K562 (cell line): ENCODE results near the gene PYGM. TPM values are rescaled to one million over a fixed set of nuclear protein-coding genes. Genes with fewer than 3 reads are reported as not detected.
A peak's percentile ranks its signal among the peaks of the same experiment; 100 is the strongest.

Experiments used
- ARHGAP35 ChIP-seq: fragments of 450-650 bp; IDR thresholded peaks from 2 replicates; pipeline ENCODE4 v1.6.1; 2018; ENCODE audit not compliant: partially characterized antibody
- CC2D1A ChIP-seq: fragments of 450-650 bp; IDR thresholded peaks from 2 replicates; pipeline ENCODE4 v1.6.1; 2017; ENCODE audit warnings: mild to moderate bottlenecking
- CCAR2 ChIP-seq: fragments of 200-400 bp; formaldehyde crosslinking; IDR thresholded peaks from 2 replicates; pipeline ENCODE4 v1.6.1; 2017; ENCODE audit warnings: mild to moderate bottlenecking, low read depth, low read length
- CREM ChIP-seq: IDR thresholded peaks from 2 replicates; pipeline ENCODE4 v1.6.1; 2014; ENCODE audit warnings: antibody characterized with exemption, low read depth
- FOXJ3 ChIP-seq: sonication (generic); formaldehyde crosslinking; IDR thresholded peaks from 2 replicates; pipeline ENCODE4 v1.4.0; 2020; ENCODE audit warnings: mild to moderate bottlenecking, missing genetic modification reagents
- FOXP1 ChIP-seq: sonication (generic); formaldehyde crosslinking; IDR thresholded peaks from 2 replicates; pipeline ENCODE4 v1.8.0; 2022; ENCODE audit warnings: mild to moderate bottlenecking, missing genetic modification reagents
- HDAC8 ChIP-seq: fragments of 450-650 bp; IDR thresholded peaks from 2 replicates; pipeline ENCODE4 v1.6.1; 2016; ENCODE audit warnings: mild to moderate bottlenecking, missing genetic modification characterization, moderate library complexity, missing compliant biosample characterization
- HIVEP1 ChIP-seq: fragments of 250-450 bp; sonication (Bioruptor Pico); IDR thresholded peaks from 2 replicates; pipeline ENCODE4 v1.4.0; 2020; ENCODE audit warnings: mild to moderate bottlenecking
- HOXB6 ChIP-seq: fragments of 250-450 bp; sonication (Bioruptor Pico); IDR thresholded peaks from 2 replicates; pipeline ENCODE4 v1.5.1; 2022; ENCODE audit warnings: mild to moderate bottlenecking, borderline replicate concordance
- JUND ChIP-seq, 2 experiments: IDR thresholded peaks; 2 replicates in 1 of 2; 3 replicates in 1 of 2; pipeline ENCODE4 v1.6.1; 2011; ENCODE audit warnings: borderline replicate concordance in 2 of 2, low read depth in 2 of 2, low read length in 2 of 2, improper control_type of control experiment in 1 of 2, missing biosample characterization in 1 of 2, missing genetic modification characterization in 1 of 2, missing genetic modification reagents in 1 of 2
- KLF13 ChIP-seq: fragments of 450-650 bp; IDR thresholded peaks from 2 replicates; pipeline ENCODE4 v1.6.1; 2016; ENCODE audit warnings: missing genetic modification characterization, low read depth, mild to moderate bottlenecking, missing compliant biosample characterization, moderate library complexity, borderline replicate concordance
- POLR2G ChIP-seq: fragments of 200-400 bp; formaldehyde crosslinking; IDR thresholded peaks from 2 replicates; pipeline ENCODE4 v1.6.1; 2017; ENCODE audit warnings: low read depth, mild to moderate bottlenecking, antibody characterized with exemption, low read length, moderate library complexity
- PYGO2 ChIP-seq: fragments of 450-650 bp; IDR thresholded peaks from 2 replicates; pipeline ENCODE4 v1.6.1; 2016; ENCODE audit warnings: mild to moderate bottlenecking, missing genetic modification characterization, moderate library complexity, missing compliant biosample characterization
- SAFB ChIP-seq: fragments of 200-400 bp; formaldehyde crosslinking; IDR thresholded peaks from 2 replicates; pipeline ENCODE4 v1.6.1; 2017; ENCODE audit warnings: low read depth, low read length, borderline replicate concordance
- SAP30 ChIP-seq: fragments of 200-600 bp; sonication (generic); IDR thresholded peaks from 2 replicates; pipeline ENCODE4 v1.6.1; 2012; ENCODE audit warnings: borderline replicate concordance, low read depth, mild to moderate bottlenecking, moderate library complexity, low read length, control low read depth, inconsistent platforms; ENCODE audit not compliant: insufficient read depth, poor library complexity, severe bottlenecking
- ZNF134 ChIP-seq: fragments of 250-450 bp; sonication (Bioruptor Pico); conservative IDR thresholded peaks from 2 replicates; pipeline ENCODE4 v1.4.0; 2020
- polyA plus RNA-seq, 8 experiments: library from polyadenylated mRNA; depleted of rRNA in 4 of 8; stranded (reverse) in 5 of 8; unstranded in 3 of 8; fragments of >200 nt; fragmentation: Nextera tagmentation in 2 of 8; fragmentation: Illumina TruSeq in 1 of 8; extraction: Ambion mirVana in 2 of 8; extraction: Trizol in 1 of 8; gene quantifications; 2 replicates each; pipeline versions ENCODE4 v1.2.1 to v1.2.3, GENCODE V29; 2011 to 2014; ENCODE audit warnings: inconsistent platforms in 1 of 8, missing spikeins in 1 of 8
- total RNA-seq, 7 experiments: library from RNA; depleted of rRNA in 6 of 7; stranded (reverse); fragments of >200 nt in 6 of 7; fragmentation: Illumina TruSeq in 2 of 7; extraction: Trizol in 2 of 7; gene quantifications; 2 replicates each; pipeline versions ENCODE4 v1.2.1 to v1.2.3, GENCODE V29; 2011 to 2021; ENCODE audit warnings: low replicate concordance in 1 of 7
- TF ChIP-seq, protein P1 (sequence below), 2 experiments: IDR thresholded peaks; 2 replicates each; pipeline ENCODE4 v1.6.1; 2012; ENCODE audit warnings: improper control_type of control experiment in 2 of 2, low read depth in 2 of 2, low read length in 2 of 2, borderline replicate concordance in 1 of 2
- TF ChIP-seq, protein P2 (sequence below): fragments of 450-650 bp; IDR thresholded peaks from 2 replicates; pipeline ENCODE4 v1.7.0; 2016; ENCODE audit warnings: borderline replicate concordance
- TF ChIP-seq, protein P3 (sequence below): fragments of 250-450 bp; sonication (Bioruptor Pico); IDR thresholded peaks from 2 replicates; pipeline ENCODE4 v1.8.0; 2022; ENCODE audit warnings: moderate library complexity, mild to moderate bottlenecking, inconsistent platforms
- TF ChIP-seq, protein P4 (sequence below): sonication (generic); formaldehyde crosslinking; IDR thresholded peaks from 2 replicates; pipeline ENCODE4 v1.4.0; 2020; ENCODE audit warnings: mild to moderate bottlenecking, missing genetic modification reagents

Gene PYGM
- total and polyA plus RNA-seq, 9 of the 15 experiments (the other 6 are each of a cell fraction or from before 2014, with no cell fraction given), result 0.07 to 1.5 (median 0.68) TPM

DNA sequence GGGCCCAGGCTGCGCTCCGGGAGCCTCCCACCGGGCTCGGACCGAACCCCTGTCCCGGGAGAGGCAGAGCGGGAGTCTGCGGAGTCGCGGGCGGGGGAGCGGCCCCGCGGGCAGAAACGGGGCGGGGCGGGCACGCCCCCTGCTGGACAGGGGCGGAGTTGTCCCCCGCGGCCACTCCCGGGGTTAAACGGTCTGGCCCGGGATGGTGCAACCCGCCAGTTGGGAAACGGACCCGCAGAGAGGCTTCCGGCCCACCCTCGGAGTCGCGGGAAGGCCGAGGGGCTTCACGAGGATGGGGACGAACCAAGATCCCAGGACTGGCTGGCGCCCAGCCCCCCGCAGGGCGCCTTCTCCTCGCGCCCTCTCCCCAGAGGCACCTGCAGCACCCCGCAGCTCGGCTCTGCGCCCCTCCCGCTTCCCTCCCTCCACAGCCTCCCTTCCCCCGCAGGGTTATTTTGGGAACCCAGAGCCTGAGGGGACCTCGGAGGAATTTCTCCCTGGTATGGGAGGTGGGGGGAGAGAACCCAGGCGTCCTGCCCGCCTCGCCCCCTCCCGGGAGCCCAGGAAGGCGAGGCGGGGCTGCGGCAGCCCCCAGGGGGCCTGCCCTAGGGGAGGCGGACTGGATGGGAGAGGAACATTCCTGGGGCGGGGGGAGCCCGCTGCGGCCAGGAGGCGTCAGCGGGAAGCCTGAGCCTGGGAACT lies 16.7 kb downstream of the PYGM start (continued):
- TF ChIP-seq HOXB6 (CRISPR knock-in tag), result no peak
- TF ChIP-seq, protein P1, sequence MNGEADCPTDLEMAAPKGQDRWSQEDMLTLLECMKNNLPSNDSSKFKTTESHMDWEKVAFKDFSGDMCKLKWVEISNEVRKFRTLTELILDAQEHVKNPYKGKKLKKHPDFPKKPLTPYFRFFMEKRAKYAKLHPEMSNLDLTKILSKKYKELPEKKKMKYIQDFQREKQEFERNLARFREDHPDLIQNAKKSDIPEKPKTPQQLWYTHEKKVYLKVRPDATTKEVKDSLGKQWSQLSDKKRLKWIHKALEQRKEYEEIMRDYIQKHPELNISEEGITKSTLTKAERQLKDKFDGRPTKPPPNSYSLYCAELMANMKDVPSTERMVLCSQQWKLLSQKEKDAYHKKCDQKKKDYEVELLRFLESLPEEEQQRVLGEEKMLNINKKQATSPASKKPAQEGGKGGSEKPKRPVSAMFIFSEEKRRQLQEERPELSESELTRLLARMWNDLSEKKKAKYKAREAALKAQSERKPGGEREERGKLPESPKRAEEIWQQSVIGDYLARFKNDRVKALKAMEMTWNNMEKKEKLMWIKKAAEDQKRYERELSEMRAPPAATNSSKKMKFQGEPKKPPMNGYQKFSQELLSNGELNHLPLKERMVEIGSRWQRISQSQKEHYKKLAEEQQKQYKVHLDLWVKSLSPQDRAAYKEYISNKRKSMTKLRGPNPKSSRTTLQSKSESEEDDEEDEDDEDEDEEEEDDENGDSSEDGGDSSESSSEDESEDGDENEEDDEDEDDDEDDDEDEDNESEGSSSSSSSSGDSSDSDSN (IDR thresholded peaks at IDR 0.05; ENCODE audit: borderline replicate concordance in 1 of 2, low read depth in 2 of 2, low read length in 2 of 2), result no peak
- no peak for TF ChIP-seq ZNF134 (CRISPR knock-in tag)
- TF ChIP-seq HDAC8 (tag), result no peak
- no peak for TF ChIP-seq KLF13 (tag)
- TF ChIP-seq CC2D1A, result no peak
- no peak for TF ChIP-seq SAP30
- no peak for TF ChIP-seq SAFB
- no peak for TF ChIP-seq ARHGAP35
- TF ChIP-seq CREM, result no peak
- TF ChIP-seq CCAR2, result no peak
- peak; percentile 44 for TF ChIP-seq FOXP1
- TF ChIP-seq POLR2G, result peak; percentile 86
- TF ChIP-seq JUND (IDR thresholded peaks at IDR 0.05; ENCODE audit: borderline replicate concordance, low read depth, low read length), result peak; percentile 2; the same call in 1 of the 2 replicates
- TF ChIP-seq JUND (tag; IDR thresholded peaks at IDR 0.05; ENCODE audit: borderline replicate concordance, low read depth, low read length), result peak; percentile 18; the same call in 1 of the 3 replicates
- TF ChIP-seq PYGO2 (tag), result no peak
- TF ChIP-seq, protein P2, sequence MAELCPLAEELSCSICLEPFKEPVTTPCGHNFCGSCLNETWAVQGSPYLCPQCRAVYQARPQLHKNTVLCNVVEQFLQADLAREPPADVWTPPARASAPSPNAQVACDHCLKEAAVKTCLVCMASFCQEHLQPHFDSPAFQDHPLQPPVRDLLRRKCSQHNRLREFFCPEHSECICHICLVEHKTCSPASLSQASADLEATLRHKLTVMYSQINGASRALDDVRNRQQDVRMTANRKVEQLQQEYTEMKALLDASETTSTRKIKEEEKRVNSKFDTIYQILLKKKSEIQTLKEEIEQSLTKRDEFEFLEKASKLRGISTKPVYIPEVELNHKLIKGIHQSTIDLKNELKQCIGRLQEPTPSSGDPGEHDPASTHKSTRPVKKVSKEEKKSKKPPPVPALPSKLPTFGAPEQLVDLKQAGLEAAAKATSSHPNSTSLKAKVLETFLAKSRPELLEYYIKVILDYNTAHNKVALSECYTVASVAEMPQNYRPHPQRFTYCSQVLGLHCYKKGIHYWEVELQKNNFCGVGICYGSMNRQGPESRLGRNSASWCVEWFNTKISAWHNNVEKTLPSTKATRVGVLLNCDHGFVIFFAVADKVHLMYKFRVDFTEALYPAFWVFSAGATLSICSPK, result no peak
- TF ChIP-seq, protein P3, sequence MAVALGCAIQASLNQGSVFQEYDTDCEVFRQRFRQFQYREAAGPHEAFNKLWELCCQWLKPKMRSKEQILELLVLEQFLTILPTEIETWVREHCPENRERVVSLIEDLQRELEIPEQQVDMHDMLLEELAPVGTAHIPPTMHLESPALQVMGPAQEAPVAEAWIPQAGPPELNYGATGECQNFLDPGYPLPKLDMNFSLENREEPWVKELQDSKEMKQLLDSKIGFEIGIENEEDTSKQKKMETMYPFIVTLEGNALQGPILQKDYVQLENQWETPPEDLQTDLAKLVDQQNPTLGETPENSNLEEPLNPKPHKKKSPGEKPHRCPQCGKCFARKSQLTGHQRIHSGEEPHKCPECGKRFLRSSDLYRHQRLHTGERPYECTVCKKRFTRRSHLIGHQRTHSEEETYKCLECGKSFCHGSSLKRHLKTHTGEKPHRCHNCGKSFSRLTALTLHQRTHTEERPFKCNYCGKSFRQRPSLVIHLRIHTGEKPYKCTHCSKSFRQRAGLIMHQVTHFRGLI (CRISPR knock-in tag), result no peak
- no peak for TF ChIP-seq FOXJ3
- TF ChIP-seq HIVEP1 (CRISPR knock-in tag), result no peak
- TF ChIP-seq, protein P4, sequence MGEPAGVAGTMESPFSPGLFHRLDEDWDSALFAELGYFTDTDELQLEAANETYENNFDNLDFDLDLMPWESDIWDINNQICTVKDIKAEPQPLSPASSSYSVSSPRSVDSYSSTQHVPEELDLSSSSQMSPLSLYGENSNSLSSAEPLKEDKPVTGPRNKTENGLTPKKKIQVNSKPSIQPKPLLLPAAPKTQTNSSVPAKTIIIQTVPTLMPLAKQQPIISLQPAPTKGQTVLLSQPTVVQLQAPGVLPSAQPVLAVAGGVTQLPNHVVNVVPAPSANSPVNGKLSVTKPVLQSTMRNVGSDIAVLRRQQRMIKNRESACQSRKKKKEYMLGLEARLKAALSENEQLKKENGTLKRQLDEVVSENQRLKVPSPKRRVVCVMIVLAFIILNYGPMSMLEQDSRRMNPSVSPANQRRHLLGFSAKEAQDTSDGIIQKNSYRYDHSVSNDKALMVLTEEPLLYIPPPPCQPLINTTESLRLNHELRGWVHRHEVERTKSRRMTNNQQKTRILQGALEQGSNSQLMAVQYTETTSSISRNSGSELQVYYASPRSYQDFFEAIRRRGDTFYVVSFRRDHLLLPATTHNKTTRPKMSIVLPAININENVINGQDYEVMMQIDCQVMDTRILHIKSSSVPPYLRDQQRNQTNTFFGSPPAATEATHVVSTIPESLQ, result no peak
